ENCODE measurements around the gene GHRHR. TPM values are rescaled to one million over a fixed set of nuclear protein-coding genes. Genes with fewer than 3 reads are reported as not detected.

Gene GHRHR
- total and polyA plus RNA-seq, 2 donors (not counting 1 experiment from before 2014, with no cell fraction given), result not detected

GRCh38 chr7:30976381-30976780 lies 12.6 kb downstream of the GHRHR start:
- peaks cover 0 to 4% (median 0%) of the 10 kb centered on the region in 3 donors for H3K9me3 ChIP-seq (ENCODE audit: control extremely low read depth in 1 of 3, control insufficient read depth in 2 of 3, insufficient read depth in 1 of 3, low read length in 2 of 3)
- H3K9ac ChIP-seq (ENCODE audit: low read length), result no peak overlapping the region
- H3K27me3 ChIP-seq (replicated peaks in 1 of 4; ENCODE audit: control extremely low read depth in 1 of 4, control insufficient read depth in 3 of 4, insufficient read depth in 4 of 4, low read length in 3 of 4), result peaks cover 0 to 5% (median 0%) of the 10 kb centered on the region in 4 experiments
- Mint-ChIP-seq H3K4me1 (peaks cover 6% of the 10 kb centered on the region), H3K27me3 (peaks cover 34% of the 10 kb centered on the region), H3K9me3 (ENCODE audit: insufficient read depth) (no peaks in the 10 kb centered on the region), H3K4me3 (no peak overlapping the region), H3K27ac (no peak overlapping the region)
- DNase-seq, result no peak
- no peaks in the 10 kb centered on the region for H4K20me1 ChIP-seq (ENCODE audit: control insufficient read depth, insufficient read depth, low read length, poor library complexity, severe bottlenecking)
- peaks cover 0 to 5% of the 10 kb centered on the region in 2 donors for H3K4me1 ChIP-seq (ENCODE audit: control insufficient read depth in 2 of 2, insufficient read depth in 2 of 2, low read length in 2 of 2)
- H2AFZ ChIP-seq (ENCODE audit: insufficient read depth, low read depth, low read length, poor library complexity, severe bottlenecking), result no peak overlapping the region
- WGBS (ENCODE audit: insufficient coverage), result 94% methylated on average over 3 of the region's 5 CpGs
- CTCF ChIA-PET, result no interaction called here
- intact Hi-C loops (cut with micrococcal nuclease), result no loop called here
- no peaks in the 10 kb centered on the region for H3K36me3 ChIP-seq (replicated peaks in 1 of 2; ENCODE audit: control extremely low read depth in 1 of 2, control insufficient read depth in 1 of 2, extremely low read depth in 1 of 2, insufficient read depth in 2 of 2, low read length in 1 of 2)
- no peak for TF ChIP-seq EZH2 (IDR thresholded peaks at IDR 0.05; ENCODE audit: borderline replicate concordance, insufficient read depth, low read depth, low read length, poor library complexity, severe bottlenecking)
- no peak for TF ChIP-seq CTCF (IDR thresholded peaks at IDR 0.05)
- no peaks in the 10 kb centered on the region for H3K79me2 ChIP-seq (ENCODE audit: control insufficient read depth, insufficient read depth, low read length)
- no peak overlapping the region for H3K4me2 ChIP-seq (replicated peaks; ENCODE audit: low read depth, low read length, poor library complexity, severe bottlenecking)
- H3K27ac ChIP-seq (ENCODE audit: low read length in 2 of 2), result no peak overlapping the region
- no peak for ATAC-seq (ENCODE audit: low read depth)
- POLR2A ChIA-PET, result no interaction called here
- H3K4me3 ChIP-seq (ENCODE audit: control extremely low read depth in 1 of 5, extremely low read depth in 1 of 5, insufficient read depth in 1 of 5, low read depth in 2 of 5, low read length in 4 of 5), result no peak overlapping the region

GRCh38 chr7:30977222-30977621 lies 13.5 kb downstream of the GHRHR start:
- TF ChIP-seq CTCF (IDR thresholded peaks at IDR 0.05) (no peak), EZH2 (IDR thresholded peaks at IDR 0.05; ENCODE audit: borderline replicate concordance, insufficient read depth, low read depth, low read length, poor library complexity, severe bottlenecking) (no peak)
- Histone ChIP-seq H3K79me2 (ENCODE audit: control insufficient read depth, insufficient read depth, low read length) (no peaks in the 10 kb centered on the region), H3K4me3 (ENCODE audit: control extremely low read depth in 1 of 5, extremely low read depth in 1 of 5, insufficient read depth in 1 of 5, low read depth in 2 of 5, low read length in 4 of 5) (no peak overlapping the region), H3K9me3 (ENCODE audit: control extremely low read depth in 1 of 3, control insufficient read depth in 2 of 3, insufficient read depth in 1 of 3, low read length in 2 of 3) (peaks cover 0 to 4% (median 0%) of the 10 kb centered on the region in 3 donors), H3K36me3 (replicated peaks in 1 of 2; ENCODE audit: control extremely low read depth in 1 of 2, control insufficient read depth in 1 of 2, extremely low read depth in 1 of 2, insufficient read depth in 2 of 2, low read length in 1 of 2) (no peaks in the 10 kb centered on the region), H2AFZ (ENCODE audit: insufficient read depth, low read depth, low read length, poor library complexity, severe bottlenecking) (no peak overlapping the region), H3K4me2 (replicated peaks; ENCODE audit: low read depth, low read length, poor library complexity, severe bottlenecking) (no peak overlapping the region), H3K9ac (ENCODE audit: low read length) (no peak overlapping the region), H4K20me1 (ENCODE audit: control insufficient read depth, insufficient read depth, low read length, poor library complexity, severe bottlenecking) (no peaks in the 10 kb centered on the region), H3K27ac (ENCODE audit: low read length in 2 of 2) (no peak overlapping the region), H3K4me1 (ENCODE audit: control insufficient read depth in 2 of 2, insufficient read depth in 2 of 2, low read length in 2 of 2) (peaks cover 0 to 5% of the 10 kb centered on the region in 2 donors), H3K27me3 (replicated peaks in 1 of 4; ENCODE audit: control extremely low read depth in 1 of 4, control insufficient read depth in 3 of 4, insufficient read depth in 4 of 4, low read length in 3 of 4) (peaks cover 0 to 4% (median 0%) of the 10 kb centered on the region in 4 experiments)
- no CpG with 5 or more reads among the region's 1 CpG for WGBS (ENCODE audit: insufficient coverage)
- ChIA-PET CTCF (no interaction called here), POLR2A (no interaction called here)
- intact Hi-C loops (cut with micrococcal nuclease), result no loop called here
- Mint-ChIP-seq H3K9me3 (ENCODE audit: insufficient read depth) (no peaks in the 10 kb centered on the region), H3K4me3 (no peak overlapping the region), H3K4me1 (peaks cover 6% of the 10 kb centered on the region), H3K27me3 (peaks cover 34% of the 10 kb centered on the region), H3K27ac (no peak overlapping the region)
- DNase-seq, result no peak
- ATAC-seq (ENCODE audit: low read depth), result no peak

All from B cell (primary cell).